ENCODE results near the gene MAD2L2.

GRCh38 chr1:11671205-11671543 lies 9.8 kb downstream of the MAD2L2 start:
- TF ChIP-seq CTCF (IDR thresholded peaks at IDR 0.05; ENCODE audit: low read length) = no peak
- TF ChIP-seq EZH2 (IDR thresholded peaks at IDR 0.05; ENCODE audit: borderline replicate concordance, low read length) = no peak

Data from OCI-LY1 (cell line).